HL-60 (cell line): Measurements from ENCODE around the gene ERLEC1.

ENCODE experiments used
- GABPA ChIP-seq: IDR thresholded peaks from 2 replicates; pipeline ENCODE4 v1.6.1; 2012; ENCODE audit warnings: low read depth
- POLR2AphosphoS5 ChIP-seq: IDR thresholded peaks from 2 replicates; pipeline ENCODE4 v1.6.1; 2012; ENCODE audit warnings: low read depth
- TF ChIP-seq, protein P1 (sequence below): IDR thresholded peaks from one replicate; pipeline ENCODE4 v1.5.1; 2011; ENCODE audit warnings: low read length, control low read depth, inconsistent platforms; ENCODE audit not compliant: insufficient read depth

DNA sequence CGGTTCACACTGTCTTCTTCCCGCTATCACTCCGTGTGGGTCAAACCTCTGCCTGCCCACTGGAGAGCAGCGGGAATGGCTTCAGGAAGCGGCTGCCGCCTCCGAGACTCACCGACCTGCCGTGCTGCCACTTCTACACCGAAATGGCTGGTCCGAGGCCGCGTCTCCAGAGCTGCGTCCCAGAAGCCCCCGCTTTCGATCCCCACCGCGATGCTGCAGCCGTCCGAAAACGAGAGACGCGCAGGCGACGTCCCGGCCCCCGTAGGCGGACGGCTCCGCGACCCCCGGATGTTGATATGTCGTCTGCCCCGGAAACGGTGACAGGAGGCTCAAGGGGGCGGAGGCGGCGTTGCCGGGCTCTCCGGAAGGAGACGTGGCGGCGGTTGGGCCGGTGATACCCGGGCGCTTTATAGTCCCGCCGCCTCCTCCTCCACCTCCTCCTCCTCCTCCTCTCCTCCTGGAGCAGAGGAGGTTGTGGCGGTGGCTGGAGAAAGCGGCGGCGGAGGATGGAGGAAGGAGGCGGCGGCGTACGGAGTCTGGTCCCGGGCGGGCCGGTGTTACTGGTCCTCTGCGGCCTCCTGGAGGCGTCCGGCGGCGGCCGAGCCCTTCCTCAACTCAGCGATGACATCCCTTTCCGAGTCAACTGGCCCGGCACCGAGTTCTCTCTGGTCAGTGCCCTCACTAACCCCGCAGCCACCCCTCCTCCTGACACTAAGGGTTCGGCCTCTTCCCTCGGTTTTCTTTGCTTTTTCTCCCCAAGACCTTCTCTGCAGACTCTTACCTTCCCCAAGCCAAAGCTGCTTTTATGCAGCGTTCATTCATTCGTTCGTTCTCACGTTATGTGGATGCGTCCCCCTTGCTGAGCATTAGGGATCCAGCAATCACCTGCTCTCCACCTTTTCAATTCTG, at the start of gene ERLEC1, which contains the start of gene ASB3:
- TF ChIP-seq, protein P1, sequence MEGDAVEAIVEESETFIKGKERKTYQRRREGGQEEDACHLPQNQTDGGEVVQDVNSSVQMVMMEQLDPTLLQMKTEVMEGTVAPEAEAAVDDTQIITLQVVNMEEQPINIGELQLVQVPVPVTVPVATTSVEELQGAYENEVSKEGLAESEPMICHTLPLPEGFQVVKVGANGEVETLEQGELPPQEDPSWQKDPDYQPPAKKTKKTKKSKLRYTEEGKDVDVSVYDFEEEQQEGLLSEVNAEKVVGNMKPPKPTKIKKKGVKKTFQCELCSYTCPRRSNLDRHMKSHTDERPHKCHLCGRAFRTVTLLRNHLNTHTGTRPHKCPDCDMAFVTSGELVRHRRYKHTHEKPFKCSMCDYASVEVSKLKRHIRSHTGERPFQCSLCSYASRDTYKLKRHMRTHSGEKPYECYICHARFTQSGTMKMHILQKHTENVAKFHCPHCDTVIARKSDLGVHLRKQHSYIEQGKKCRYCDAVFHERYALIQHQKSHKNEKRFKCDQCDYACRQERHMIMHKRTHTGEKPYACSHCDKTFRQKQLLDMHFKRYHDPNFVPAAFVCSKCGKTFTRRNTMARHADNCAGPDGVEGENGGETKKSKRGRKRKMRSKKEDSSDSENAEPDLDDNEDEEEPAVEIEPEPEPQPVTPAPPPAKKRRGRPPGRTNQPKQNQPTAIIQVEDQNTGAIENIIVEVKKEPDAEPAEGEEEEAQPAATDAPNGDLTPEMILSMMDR: no peak
- TF ChIP-seq POLR2AphosphoS5: peak; percentile 75
- TF ChIP-seq GABPA: peak; percentile 93
